ENCODE results near the gene C14orf180. TPM values are rescaled to one million over a fixed set of nuclear protein-coding genes. Genes with fewer than 3 reads are reported as not detected.

The C14orf180 gene
- total RNA-seq (100 to 1,000 TPM in 1 of 10 donors, 10 to 100 TPM in 9; 55.0 to 124 (median 75.1) TPM), polyA plus RNA-seq (100 to 1,000 TPM in 1 of 2 donors, 10 to 100 TPM in 1; 13.8 to 139 TPM)
- long read RNA-seq, donor 1, transcript C14orf180-203 (5 exons, 2,551 nt), result major isoform, 11 of 73 reads
- long read RNA-seq, donor 1, partial matches to known transcripts, result 36 of 73 reads
- long read RNA-seq, donor 1, other reads (novel, unspliced or antisense), result 25 of 73 reads
- long read RNA-seq, donor 2, transcript C14orf180-201 (5 exons, 1,455 nt), result minor isoform, 7 of 84 reads
- long read RNA-seq, donor 2, transcript C14orf180-203 (5 exons, 2,551 nt), result major isoform, 26 of 84 reads
- long read RNA-seq, donor 2, partial matches to known transcripts, result 22 of 84 reads
- long read RNA-seq, donor 2, other reads (novel, unspliced or antisense), result 27 of 84 reads
- long read RNA-seq, donor 3, transcript C14orf180-202 (5 exons, 2,009 nt), result minor isoform, 12 of 477 reads
- long read RNA-seq, donor 3, transcript C14orf180-201 (5 exons, 1,455 nt), result minor isoform, 31 of 477 reads
- long read RNA-seq, donor 3, transcript C14orf180-203 (5 exons, 2,551 nt), result major isoform, 221 of 477 reads
- long read RNA-seq, donor 3, partial matches to known transcripts, result 116 of 477 reads
- long read RNA-seq, donor 3, other reads (novel, unspliced or antisense), result 97 of 477 reads

GRCh38 chr14:104579507-104579906, at the start of gene C14orf180:
C14orf180 (plus strand) TSS chr14:104579764; CDS start chr14:104586431, 6,667 bp downstream.
- peak; percentile 24 to 59 (median 50) for ATAC-seq

GRCh38 chr14:104530646-104531045, 48.9 kb upstream of the C14orf180 start:
- H3K4me3 ChIP-seq, result no peak overlapping the region
- no peak overlapping the region for H3K27ac ChIP-seq
- no peak for TF ChIP-seq CTCF (IDR thresholded peaks at IDR 0.05)
- intact Hi-C loops (cut with DNase I), result no loop called here
- 63 to 66% methylated on average over 10 of the region's 10 CpGs for WGBS, 2 donors
- no peaks in the 10 kb centered on the region for H3K27me3 ChIP-seq
- H3K9me3 ChIP-seq, result peaks cover 0 to 18% (median 5%) of the 10 kb centered on the region in 11 donors
- H3K4me1 ChIP-seq, result peaks cover 0 to 12% (median 0%) of the 10 kb centered on the region in 9 donors
- DNase-seq (no peak), ATAC-seq (no peak)
- H3K36me3 ChIP-seq, result no peaks in the 10 kb centered on the region

More at GRCh38 chr14:104579507-104579906, at the start of gene C14orf180:
- DNase-seq, result peak; percentile 59 to 79
- Histone ChIP-seq H3K27ac (peak within 1 kb of the TSS; percentile 81 to 98 (median 93)), H3K9me3 (no peaks in the 10 kb centered on the region), H3K4me1 (peaks cover 8 to 79% (median 35%) of the 10 kb centered on the region in 9 donors), H3K4me3 (peak within 1 kb of the TSS; percentile 22 to 60 (median 54)), H3K36me3 (no peaks in the 10 kb centered on the region), H3K27me3 (peaks cover 0 to 35% (median 16%) of the 10 kb centered on the region in 7 donors)
- 28 to 36% methylated on average over 17 of the region's 17 CpGs for WGBS, 2 donors
- intact Hi-C loops (cut with DNase I), result loop anchor here in 1 of 10 donors (10.0 kb wide), 1 partner anchor 505 kb away; no protein-coding TSS in a partner anchor
- TF ChIP-seq CTCF (IDR thresholded peaks at IDR 0.05), result no peak

GRCh38 chr14:104531421-104532190, 48.0 kb upstream of the C14orf180 start:
- intact Hi-C loops (cut with DNase I), result no loop called here
- Histone ChIP-seq H3K4me3 (no peak overlapping the region), H3K36me3 (no peaks in the 10 kb centered on the region), H3K9me3 (peaks cover 0 to 18% (median 5%) of the 10 kb centered on the region in 11 donors), H3K27me3 (no peaks in the 10 kb centered on the region), H3K27ac (peak overlapping the region in 1 of 10 donors; percentile 29), H3K4me1 (peaks cover 0 to 12% (median 0%) of the 10 kb centered on the region in 9 donors)
- DNase-seq (no peak), ATAC-seq (peak; percentile 16 to 85 (median 69))
- TF ChIP-seq CTCF (IDR thresholded peaks at IDR 0.05), result no peak
- 44 to 49% methylated on average over 19 of the region's 19 CpGs for WGBS, 2 donors

GRCh38 chr14:104532191-104532555, 47.4 kb upstream of the C14orf180 start:
- intact Hi-C loops (cut with DNase I), result no loop called here
- H3K36me3 ChIP-seq, result no peaks in the 10 kb centered on the region
- H3K27ac ChIP-seq, result no peak overlapping the region
- peaks cover 0 to 18% (median 5%) of the 10 kb centered on the region in 11 donors for H3K9me3 ChIP-seq
- H3K27me3 ChIP-seq, result no peaks in the 10 kb centered on the region
- no peak overlapping the region for H3K4me3 ChIP-seq
- TF ChIP-seq CTCF (IDR thresholded peaks at IDR 0.05), result no peak
- DNase-seq, result no peak
- WGBS, 2 donors, result 75 to 83% methylated on average over 3 of the region's 3 CpGs
- peaks cover 0 to 13% (median 0%) of the 10 kb centered on the region in 9 donors for H3K4me1 ChIP-seq
- ATAC-seq, result peak in 7 of 8 donors; percentile 20 to 93 (median 86)

Measured in heart right ventricle (tissue), 16 donors.